ENCODE measurements around the gene CASP12.

DNA sequence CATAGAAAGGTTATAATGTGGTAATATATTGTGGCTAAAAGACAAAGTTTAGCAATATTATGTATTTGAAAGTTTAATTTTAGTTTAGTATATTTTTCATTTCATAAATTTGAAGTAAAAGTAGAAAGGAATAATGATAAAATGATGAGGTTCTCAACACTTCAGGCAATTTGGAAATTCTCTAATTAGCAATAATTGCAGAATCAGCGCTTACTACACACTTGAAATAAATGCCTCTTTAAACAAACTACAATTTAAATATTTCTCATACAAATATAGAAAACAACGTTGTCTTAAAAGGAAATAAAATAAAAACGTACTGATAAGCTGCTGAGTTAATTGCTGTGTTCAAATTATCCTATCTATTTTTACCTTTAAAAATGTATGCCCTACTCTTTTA is 25.9 kb downstream of the CASP12 start:
- no peak for TF ChIP-seq EZH2 (IDR thresholded peaks at IDR 0.05; ENCODE audit: borderline replicate concordance, low read length)
- TF ChIP-seq, protein P1, sequence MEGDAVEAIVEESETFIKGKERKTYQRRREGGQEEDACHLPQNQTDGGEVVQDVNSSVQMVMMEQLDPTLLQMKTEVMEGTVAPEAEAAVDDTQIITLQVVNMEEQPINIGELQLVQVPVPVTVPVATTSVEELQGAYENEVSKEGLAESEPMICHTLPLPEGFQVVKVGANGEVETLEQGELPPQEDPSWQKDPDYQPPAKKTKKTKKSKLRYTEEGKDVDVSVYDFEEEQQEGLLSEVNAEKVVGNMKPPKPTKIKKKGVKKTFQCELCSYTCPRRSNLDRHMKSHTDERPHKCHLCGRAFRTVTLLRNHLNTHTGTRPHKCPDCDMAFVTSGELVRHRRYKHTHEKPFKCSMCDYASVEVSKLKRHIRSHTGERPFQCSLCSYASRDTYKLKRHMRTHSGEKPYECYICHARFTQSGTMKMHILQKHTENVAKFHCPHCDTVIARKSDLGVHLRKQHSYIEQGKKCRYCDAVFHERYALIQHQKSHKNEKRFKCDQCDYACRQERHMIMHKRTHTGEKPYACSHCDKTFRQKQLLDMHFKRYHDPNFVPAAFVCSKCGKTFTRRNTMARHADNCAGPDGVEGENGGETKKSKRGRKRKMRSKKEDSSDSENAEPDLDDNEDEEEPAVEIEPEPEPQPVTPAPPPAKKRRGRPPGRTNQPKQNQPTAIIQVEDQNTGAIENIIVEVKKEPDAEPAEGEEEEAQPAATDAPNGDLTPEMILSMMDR (IDR thresholded peaks at IDR 0.05; ENCODE audit: low read length): no peak

Measured in OCI-LY1 (cell line).